H54 (cell line): ENCODE measurements around the gene ZDHHC8.

Experiments
- DNase-seq: peaks from one replicate; pipeline ENCODE4 v3.0.0; 2011; ENCODE audit warnings: low spot score, mixed read lengths; ENCODE audit not compliant: insufficient read length
- FAIRE-seq: peaks from 3 replicates; lab custom pipeline; 2011; peaks lifted over from hg19 to GRCh38; lab: Jason Lieb, UNC
- POLR2A ChIP-seq: IDR thresholded peaks from 2 replicates; pipeline ENCODE4 v1.6.1; 2011; ENCODE audit warnings: low read depth, mild to moderate bottlenecking, low read length

The ZDHHC8 gene

GRCh38 chr22:20106849-20107237 is 24.8 kb upstream of the ZDHHC8 start:
- FAIRE-seq = no peak
- no peak for TF ChIP-seq POLR2A
- no peak for DNase-seq

DNA sequence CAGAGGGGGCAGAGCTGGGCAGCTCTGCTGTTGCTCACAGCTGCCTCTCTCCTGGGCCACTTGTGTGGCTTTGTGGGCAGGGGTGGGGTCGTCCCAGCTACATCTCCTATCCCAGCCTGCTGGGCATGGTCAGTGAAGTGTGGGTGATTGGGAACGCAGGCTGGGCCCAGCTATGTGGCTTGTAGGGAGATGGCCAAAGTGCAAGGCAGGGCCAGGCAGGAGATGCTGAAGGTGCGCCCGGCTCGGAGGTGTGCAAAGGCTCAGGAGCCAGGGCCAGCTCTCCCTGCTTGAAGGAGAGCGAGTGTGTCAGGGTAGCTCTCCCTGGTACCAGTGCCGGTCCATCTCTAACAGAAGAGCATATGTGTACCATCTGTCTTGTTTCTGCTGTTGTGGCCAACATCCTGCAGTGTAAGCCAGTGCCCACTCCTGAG is 24.1 kb upstream of the ZDHHC8 start:
- DNase-seq = no peak
- FAIRE-seq = no peak
- no peak for TF ChIP-seq POLR2A

- FAIRE-seq = no peak
- no peak for TF ChIP-seq POLR2A
- DNase-seq = no peak
Measured at GRCh38 chr22:20107951-20108756, 23.4 kb upstream of the ZDHHC8 start.

GRCh38 chr22:20108757-20109230 is 22.8 kb upstream of the ZDHHC8 start:
- DNase-seq (no peak), FAIRE-seq (no peak)
- no peak for TF ChIP-seq POLR2A

GRCh38 chr22:20109411-20110358 is 21.9 kb upstream of the ZDHHC8 start:
- no peak for TF ChIP-seq POLR2A
- no peak for FAIRE-seq
- no peak for DNase-seq

DNA sequence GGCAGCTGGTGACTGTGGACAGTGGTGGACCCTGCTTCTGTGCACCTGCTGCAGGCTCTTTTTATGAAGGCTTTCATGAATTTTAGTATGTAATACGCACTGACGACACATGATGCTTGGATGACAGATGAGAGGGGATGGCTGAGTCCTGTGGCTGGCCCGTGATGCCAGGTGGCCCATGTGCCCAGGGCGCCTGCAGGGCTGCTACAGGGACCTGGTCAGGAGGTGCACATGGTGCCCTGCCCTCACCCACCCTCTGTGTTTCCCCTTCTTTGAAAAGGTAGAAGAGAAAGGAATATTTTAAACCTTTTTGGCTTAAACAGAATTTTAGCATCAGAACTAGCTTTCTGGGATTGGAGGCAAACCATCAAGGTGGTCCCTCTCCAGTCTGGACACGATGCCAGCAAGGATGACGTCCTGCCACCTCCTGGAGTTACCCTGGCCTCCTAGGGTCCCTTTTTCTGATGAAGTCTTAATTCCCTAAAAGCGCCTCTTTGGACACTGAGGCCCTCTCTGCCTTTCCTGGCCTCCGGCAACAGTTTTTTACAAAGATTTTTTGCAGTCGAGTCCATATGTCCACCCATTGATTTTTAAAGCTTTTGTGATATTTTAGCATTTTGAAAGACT is 21.1 kb upstream of the ZDHHC8 start:
- DNase-seq (no peak), FAIRE-seq (no peak)
- no peak for TF ChIP-seq POLR2A

- no peak for DNase-seq
- no peak for TF ChIP-seq POLR2A
- no peak for FAIRE-seq
Measured at GRCh38 chr22:20111045-20111688, 20.4 kb upstream of the ZDHHC8 start.

- FAIRE-seq (no peak), DNase-seq (no peak)
- no peak for TF ChIP-seq POLR2A
Measured at GRCh38 chr22:20111689-20112622, 19.6 kb upstream of the ZDHHC8 start.

DNA sequence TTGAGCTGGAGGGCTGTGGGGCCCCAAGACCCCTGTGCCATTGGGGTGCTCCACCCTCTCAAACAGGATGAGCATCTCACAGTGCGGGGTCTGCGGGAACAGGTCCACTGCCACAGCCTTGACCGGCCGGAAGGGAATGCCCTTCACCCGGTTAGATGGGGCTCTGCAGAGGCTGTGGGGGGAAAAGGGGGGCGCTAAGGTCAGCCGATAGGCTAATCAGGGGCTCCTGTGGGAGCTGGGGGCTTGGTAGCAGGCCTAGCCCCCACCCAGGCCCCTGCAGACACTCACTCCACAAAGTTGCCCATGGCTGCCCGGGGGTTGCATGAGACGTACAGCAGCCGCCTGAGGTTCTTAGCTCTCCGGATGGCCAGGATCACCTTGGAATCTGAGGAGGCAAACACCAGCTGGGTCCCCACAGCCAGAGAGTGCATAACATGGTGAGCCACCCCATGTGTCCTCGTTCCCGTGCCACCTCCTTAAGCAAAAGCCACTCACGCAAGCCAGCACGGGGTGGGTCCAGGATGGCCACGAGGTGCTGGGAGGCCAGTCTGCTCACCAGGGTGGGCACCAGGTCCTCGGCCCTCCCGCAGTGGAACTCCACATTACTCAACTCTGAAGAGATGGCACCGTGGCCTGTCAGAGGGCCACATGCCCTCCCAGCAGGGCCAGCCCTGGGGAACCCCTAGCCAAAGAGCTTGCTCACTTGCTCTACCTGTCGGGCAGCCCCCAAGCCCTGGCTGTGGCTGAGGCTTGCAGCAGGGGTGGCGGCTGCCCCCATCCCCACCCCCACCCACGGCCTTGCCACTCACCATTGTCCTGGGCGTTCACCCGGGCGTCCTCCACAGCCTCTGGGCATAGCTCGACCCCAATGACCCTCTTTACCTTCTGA is 18.7 kb upstream of the ZDHHC8 start:
- FAIRE-seq (no peak), DNase-seq (no peak)
- no peak for TF ChIP-seq POLR2A

GRCh38 chr22:20113551-20114310 is 17.9 kb upstream of the ZDHHC8 start:
- no peak for TF ChIP-seq POLR2A
- no peak for DNase-seq
- no peak for FAIRE-seq
